GM19455 (cell line): ENCODE data around the gene LDAF1.
"Not testable (repeated sequence)": the region's sequence is repeated elsewhere in the genome, so short reads cannot be mapped to it uniquely, and the experiment has no call there.

Experiments
- ATAC-seq: cut with Tn5 transposase; IDR thresholded peaks from one replicate; pipeline ENCODE4 v1.9.1; 2021; ENCODE audit not compliant: unreplicated experiment

LDAF1 gene

GRCh38 chr16:21158208-21159110, at the start of gene LDAF1:
Gene LDAF1 (plus strand): TSS chr16:21158674. CDS start chr16:21161183, 2,509 bp downstream.
- peak; percentile 83 for ATAC-seq

- ATAC-seq: not testable (repeated sequence)
Measured at GRCh38 chr16:21115551-21115950, 42.9 kb upstream of the LDAF1 start.

GRCh38 chr16:21116148-21116693, 42.3 kb upstream of the LDAF1 start:
- no peak for ATAC-seq

GRCh38 chr16:21117567-21117966, 40.9 kb upstream of the LDAF1 start:
- no peak for ATAC-seq

GRCh38 chr16:21120976-21121520, 37.4 kb upstream of the LDAF1 start:
- ATAC-seq: no peak

GRCh38 chr16:21125191-21125590, 33.3 kb upstream of the LDAF1 start:
- ATAC-seq: no peak

- no peak for ATAC-seq
Measured at GRCh38 chr16:21126518-21126917, 32.0 kb upstream of the LDAF1 start.

- ATAC-seq: no peak
Measured at GRCh38 chr16:21128991-21129390, 29.5 kb upstream of the LDAF1 start.

GRCh38 chr16:21130811-21131210, 27.7 kb upstream of the LDAF1 start:
- no peak for ATAC-seq

- no peak for ATAC-seq
Measured at GRCh38 chr16:21134053-21134452, 24.4 kb upstream of the LDAF1 start.

GRCh38 chr16:21145738-21146137, 12.7 kb upstream of the LDAF1 start:
- ATAC-seq: no peak

- ATAC-seq: no peak
Measured at GRCh38 chr16:21150375-21151001, 8.0 kb upstream of the LDAF1 start, which contains the start of gene DNAH3. Gene DNAH3 (minus strand): TSS chr16:21150846. CDS start chr16:21150319, 527 bp downstream.

GRCh38 chr16:21152160-21153030, 6.1 kb upstream of the LDAF1 start:
- not testable (repeated sequence) for ATAC-seq

GRCh38 chr16:21153124-21153729, 5.2 kb upstream of the LDAF1 start:
- ATAC-seq: not testable (repeated sequence)

GRCh38 chr16:21156011-21156410, 2.5 kb upstream of the LDAF1 start:
- not testable (repeated sequence) for ATAC-seq

GRCh38 chr16:21156767-21157467, 1.6 kb upstream of the LDAF1 start:
- ATAC-seq: no peak

- ATAC-seq: no peak
Measured at GRCh38 chr16:21157632-21158031, 842 bp upstream of the LDAF1 start.

- no peak for ATAC-seq
Measured at GRCh38 chr16:21159281-21159951, 942 bp downstream of the LDAF1 start.

GRCh38 chr16:21160276-21160675, 1.8 kb downstream of the LDAF1 start:
- ATAC-seq: no peak
